Measurements from ENCODE around the gene DUSP16.

The DUSP16 gene

DNA sequence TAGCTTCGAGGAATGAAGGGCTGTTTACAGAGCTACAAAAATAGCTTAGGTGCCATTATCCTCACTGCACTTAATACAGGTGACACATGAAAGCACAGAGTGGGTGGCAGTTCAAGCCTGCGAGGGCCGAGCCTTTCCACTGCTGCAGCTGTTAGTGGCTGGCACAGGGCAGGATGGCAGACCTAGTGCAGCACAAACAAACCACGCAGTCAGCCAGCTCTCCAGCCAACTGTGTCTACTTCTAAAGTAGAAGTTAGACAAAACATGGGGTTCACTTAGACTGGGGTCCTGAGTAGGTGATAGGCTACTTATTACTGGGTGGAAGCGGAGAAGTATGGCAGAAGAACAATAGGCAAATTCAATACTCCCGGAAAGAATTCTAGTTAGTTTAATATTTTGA, 95.4 kb downstream of the DUSP16 start:
- H3K36me3 ChIP-seq (ENCODE audit: control insufficient read depth, insufficient read depth, low read length) = no peaks in the 10 kb centered on the region
- no peak overlapping the region for H3K9ac ChIP-seq (ENCODE audit: low read length)
- no peak overlapping the region for H3K4me3 ChIP-seq (ENCODE audit: low read length)
- peaks cover 6% of the 10 kb centered on the region for H3K4me1 ChIP-seq (ENCODE audit: control insufficient read depth, insufficient read depth, low read length)
- no peaks in the 10 kb centered on the region for H3K27me3 ChIP-seq (ENCODE audit: control insufficient read depth, insufficient read depth, low read length)
- H3K9me3 ChIP-seq (ENCODE audit: control insufficient read depth, low read length) = no peaks in the 10 kb centered on the region

DNA sequence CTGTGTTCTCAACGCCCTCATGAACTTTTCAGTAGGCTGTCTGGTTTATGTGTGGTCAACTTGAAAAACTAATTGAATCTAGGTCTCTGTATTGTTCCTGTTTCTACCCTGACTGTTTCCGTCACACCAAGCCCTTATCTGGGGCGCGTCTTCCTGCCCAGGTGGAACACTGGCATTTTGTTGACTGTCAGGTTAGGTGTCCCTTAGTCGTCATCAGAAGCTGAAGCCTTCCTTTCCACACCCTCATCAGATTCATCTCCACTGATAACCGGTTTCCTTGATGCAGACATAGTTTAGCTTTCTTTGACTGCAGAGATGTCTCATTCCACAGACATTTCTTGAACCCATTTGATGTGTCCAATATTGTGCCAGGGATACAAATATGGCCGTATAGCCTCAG, 96.5 kb downstream of the DUSP16 start:
- Histone ChIP-seq H3K4me1 (ENCODE audit: control insufficient read depth, insufficient read depth, low read length) (peaks cover 6% of the 10 kb centered on the region), H3K27me3 (ENCODE audit: control insufficient read depth, insufficient read depth, low read length) (no peaks in the 10 kb centered on the region), H3K9me3 (ENCODE audit: control insufficient read depth, low read length) (no peaks in the 10 kb centered on the region), H3K9ac (ENCODE audit: low read length) (no peak overlapping the region), H3K36me3 (ENCODE audit: control insufficient read depth, insufficient read depth, low read length) (no peaks in the 10 kb centered on the region), H3K4me3 (ENCODE audit: low read length) (no peak overlapping the region)

DNA sequence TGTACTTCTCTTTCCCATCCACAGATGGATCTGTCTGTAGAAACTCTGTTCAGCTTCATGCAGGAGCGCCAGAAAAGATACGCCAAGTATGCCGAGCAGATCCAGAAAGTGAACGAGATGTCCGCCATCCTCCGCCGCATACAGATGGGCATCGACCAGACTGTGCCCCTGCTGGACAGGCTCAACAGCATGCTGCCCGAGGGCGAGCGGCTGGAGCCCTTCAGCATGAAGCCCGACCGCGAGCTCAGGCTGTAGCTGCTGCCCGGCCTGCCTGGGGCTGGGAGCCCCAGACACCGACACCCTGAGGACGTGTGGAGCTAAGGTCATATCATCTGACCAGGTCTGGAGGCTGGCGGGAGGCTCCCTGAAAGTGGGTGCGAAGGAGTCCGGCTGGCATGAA, 97.1 kb downstream of the DUSP16 start:
- H3K4me3 ChIP-seq (ENCODE audit: low read length) = no peak overlapping the region
- H3K9me3 ChIP-seq (ENCODE audit: control insufficient read depth, low read length) = no peaks in the 10 kb centered on the region
- no peaks in the 10 kb centered on the region for H3K27me3 ChIP-seq (ENCODE audit: control insufficient read depth, insufficient read depth, low read length)
- H3K4me1 ChIP-seq (ENCODE audit: control insufficient read depth, insufficient read depth, low read length) = peaks cover 6% of the 10 kb centered on the region
- no peak overlapping the region for H3K9ac ChIP-seq (ENCODE audit: low read length)
- no peaks in the 10 kb centered on the region for H3K36me3 ChIP-seq (ENCODE audit: control insufficient read depth, insufficient read depth, low read length)

DNA sequence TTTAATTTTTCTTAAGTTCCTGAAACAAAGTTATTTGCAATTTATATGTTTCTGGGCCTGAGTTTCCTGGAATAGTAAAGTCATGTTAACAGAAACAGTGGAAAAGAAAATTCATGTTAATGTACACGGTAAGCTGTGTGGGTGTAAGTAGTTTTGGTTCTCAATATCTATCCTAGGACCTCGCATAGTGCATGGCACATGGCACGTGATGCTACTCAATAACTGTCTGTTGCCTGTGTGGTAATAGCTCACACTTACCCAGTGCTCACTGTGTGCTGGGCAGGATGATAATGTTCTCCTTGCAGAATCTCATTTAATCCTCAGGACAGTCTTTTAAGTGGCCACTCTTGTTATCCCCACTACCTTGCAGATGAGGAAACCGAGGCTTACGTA, 100.7 kb downstream of the DUSP16 start:
- no peak overlapping the region for H3K9ac ChIP-seq (ENCODE audit: low read length)
- H3K9me3 ChIP-seq (ENCODE audit: control insufficient read depth, low read length) = no peaks in the 10 kb centered on the region
- H3K4me1 ChIP-seq (ENCODE audit: control insufficient read depth, insufficient read depth, low read length) = peaks cover 6% of the 10 kb centered on the region
- H3K27me3 ChIP-seq (ENCODE audit: control insufficient read depth, insufficient read depth, low read length) = no peaks in the 10 kb centered on the region
- H3K4me3 ChIP-seq (ENCODE audit: low read length) = no peak overlapping the region
- no peaks in the 10 kb centered on the region for H3K36me3 ChIP-seq (ENCODE audit: control insufficient read depth, insufficient read depth, low read length)

DNA sequence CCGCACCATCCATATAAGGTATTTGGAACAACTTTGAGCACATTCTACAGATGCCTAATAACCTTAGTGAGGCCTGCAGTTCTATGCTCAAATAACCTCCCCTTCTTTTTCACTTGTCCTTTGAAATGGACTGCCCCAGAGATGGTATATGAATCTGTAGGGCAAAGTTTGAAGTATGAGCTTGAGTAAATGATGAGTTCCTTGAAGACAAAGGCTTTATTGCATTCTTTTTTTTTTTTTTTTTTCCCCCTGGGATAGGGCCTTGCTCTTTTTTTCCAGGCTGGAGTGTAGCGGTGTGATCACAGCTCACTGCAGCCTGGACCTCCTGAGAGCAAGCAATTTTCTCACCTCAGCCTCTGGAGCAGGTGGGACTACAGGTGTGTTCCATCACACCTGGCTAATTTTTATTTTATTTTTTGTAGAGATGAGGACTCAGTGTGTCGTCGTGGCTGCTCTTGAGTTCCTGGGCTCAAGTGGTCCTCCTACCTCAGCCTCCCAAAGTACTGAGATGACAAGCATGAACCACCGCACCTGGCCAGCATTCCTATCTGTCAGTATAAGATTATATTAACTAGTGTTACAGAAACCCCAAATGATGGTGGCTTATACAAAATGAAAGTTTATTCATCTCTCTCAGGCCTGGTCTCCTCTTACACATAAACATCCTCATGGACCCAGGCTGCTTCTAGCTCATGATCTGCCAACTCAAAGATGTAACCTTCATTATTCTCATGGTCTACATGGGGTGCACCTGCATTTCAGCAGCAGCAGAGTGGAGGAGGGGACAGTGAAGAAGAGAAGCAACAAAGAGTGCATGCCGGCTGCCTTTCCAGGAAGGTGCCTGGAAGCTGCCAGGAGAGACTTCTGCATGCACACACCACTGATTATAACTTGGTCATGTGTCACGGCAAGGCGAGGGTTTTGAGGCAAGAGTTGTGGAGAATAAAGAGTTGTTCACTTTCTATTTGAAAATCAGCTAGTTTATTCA, 101.4 kb downstream of the DUSP16 start:
- H3K4me3 ChIP-seq (ENCODE audit: low read length) = no peak overlapping the region
- peaks cover 6% of the 10 kb centered on the region for H3K4me1 ChIP-seq (ENCODE audit: control insufficient read depth, insufficient read depth, low read length)
- no peaks in the 10 kb centered on the region for H3K36me3 ChIP-seq (ENCODE audit: control insufficient read depth, insufficient read depth, low read length)
- no peak overlapping the region for H3K9ac ChIP-seq (ENCODE audit: low read length)
- no peaks in the 10 kb centered on the region for H3K27me3 ChIP-seq (ENCODE audit: control insufficient read depth, insufficient read depth, low read length)
- no peaks in the 10 kb centered on the region for H3K9me3 ChIP-seq (ENCODE audit: control insufficient read depth, low read length)

DNA sequence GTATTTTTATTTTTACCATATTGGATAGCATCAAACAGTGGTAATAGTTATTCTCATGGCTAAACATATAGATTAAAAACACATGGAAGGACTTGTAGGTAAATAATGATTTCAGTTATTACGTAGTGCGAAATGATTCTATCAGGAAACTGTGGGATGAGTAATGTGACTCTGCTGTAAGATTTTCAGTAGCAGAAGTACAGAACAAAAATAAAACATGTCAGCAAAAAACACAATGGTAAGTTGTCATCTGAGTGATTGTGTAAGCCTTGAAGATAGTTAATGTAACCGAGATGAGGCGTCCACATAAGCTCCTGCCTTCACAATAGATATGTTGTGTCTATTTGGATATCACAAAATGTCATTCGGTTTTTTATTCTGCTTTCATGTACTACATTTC, 106.0 kb downstream of the DUSP16 start:
- Histone ChIP-seq H3K27me3 (ENCODE audit: control insufficient read depth, insufficient read depth, low read length) (no peaks in the 10 kb centered on the region), H3K9ac (ENCODE audit: low read length) (no peak overlapping the region), H3K4me1 (ENCODE audit: control insufficient read depth, insufficient read depth, low read length) (no peaks in the 10 kb centered on the region), H3K9me3 (ENCODE audit: control insufficient read depth, low read length) (no peaks in the 10 kb centered on the region), H3K4me3 (ENCODE audit: low read length) (no peak overlapping the region), H3K36me3 (ENCODE audit: control insufficient read depth, insufficient read depth, low read length) (no peaks in the 10 kb centered on the region)

DNA sequence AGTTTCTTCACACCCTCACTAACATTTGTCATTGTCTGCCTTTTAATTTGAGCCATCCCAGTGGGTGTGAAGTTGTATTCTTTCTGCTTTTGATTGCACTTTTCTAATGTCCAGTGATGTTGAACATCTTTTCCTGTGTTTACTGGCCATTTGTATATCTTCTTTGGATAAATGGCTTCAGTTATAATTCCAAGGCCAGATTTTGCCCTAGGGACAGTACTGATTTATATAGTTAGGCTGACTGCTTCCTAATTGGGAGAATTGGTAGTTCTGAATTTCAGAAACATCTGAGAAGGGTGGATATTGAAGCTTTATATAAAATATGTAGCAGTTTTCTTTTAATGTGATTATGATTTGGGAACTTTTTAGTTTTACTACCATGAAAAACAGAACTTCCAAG, 108.3 kb downstream of the DUSP16 start:
- Histone ChIP-seq H3K36me3 (ENCODE audit: control insufficient read depth, insufficient read depth, low read length) (no peaks in the 10 kb centered on the region), H3K9ac (ENCODE audit: low read length) (no peak overlapping the region), H3K4me1 (ENCODE audit: control insufficient read depth, insufficient read depth, low read length) (peaks cover 12% of the 10 kb centered on the region), H3K4me3 (ENCODE audit: low read length) (no peak overlapping the region), H3K27me3 (ENCODE audit: control insufficient read depth, insufficient read depth, low read length) (no peaks in the 10 kb centered on the region), H3K9me3 (ENCODE audit: control insufficient read depth, low read length) (no peaks in the 10 kb centered on the region)

DNA sequence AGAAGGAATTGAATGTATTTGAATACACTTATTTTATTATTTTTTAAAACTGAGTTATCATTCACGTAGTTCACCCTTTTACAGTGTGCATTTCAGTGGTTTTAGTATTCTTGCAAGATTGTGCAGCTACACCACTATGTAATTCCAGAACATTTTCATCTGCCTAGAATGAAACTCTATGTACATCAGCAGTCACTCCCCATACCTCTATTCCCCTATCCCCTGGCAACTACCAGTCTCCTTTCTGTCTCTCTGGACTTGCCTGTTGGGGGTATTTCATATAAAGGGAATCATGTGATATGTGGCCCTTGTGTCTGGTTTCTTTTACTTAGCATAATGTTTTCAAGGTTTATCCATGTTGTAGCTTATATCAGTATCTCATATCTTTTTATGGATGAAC, 109.0 kb downstream of the DUSP16 start:
- H3K9me3 ChIP-seq (ENCODE audit: control insufficient read depth, low read length) = no peaks in the 10 kb centered on the region
- H3K9ac ChIP-seq (ENCODE audit: low read length) = no peak overlapping the region
- no peak overlapping the region for H3K4me3 ChIP-seq (ENCODE audit: low read length)
- H3K36me3 ChIP-seq (ENCODE audit: control insufficient read depth, insufficient read depth, low read length) = no peaks in the 10 kb centered on the region
- H3K27me3 ChIP-seq (ENCODE audit: control insufficient read depth, insufficient read depth, low read length) = no peaks in the 10 kb centered on the region
- H3K4me1 ChIP-seq (ENCODE audit: control insufficient read depth, insufficient read depth, low read length) = peaks cover 16% of the 10 kb centered on the region

DNA sequence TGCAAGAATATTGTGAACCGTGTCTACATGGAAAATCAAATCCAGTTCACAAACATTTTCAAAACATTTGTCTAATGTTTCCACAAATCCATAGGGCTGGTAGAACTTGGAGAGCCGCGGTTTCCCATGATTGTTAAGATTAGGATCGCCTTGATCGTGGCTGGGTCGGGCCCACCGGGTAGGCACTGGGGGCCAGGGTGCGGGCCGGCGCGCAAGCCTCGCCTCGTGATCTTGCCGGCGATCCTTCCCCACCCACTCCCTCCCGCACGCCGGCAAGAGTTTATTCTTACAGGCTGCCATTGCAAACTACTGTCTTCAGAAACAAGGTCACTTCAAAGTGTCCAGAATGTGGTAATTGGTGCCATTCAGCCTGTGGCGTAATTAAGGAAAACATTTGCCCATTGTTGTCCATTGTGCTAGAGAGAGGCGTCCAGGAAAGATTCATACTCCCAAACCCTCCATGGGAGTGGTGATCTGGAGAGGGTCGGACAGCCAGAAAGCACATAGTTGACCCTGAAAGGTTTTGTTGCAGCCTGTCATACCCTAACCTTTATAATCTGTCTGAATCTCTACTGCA, 110.2 kb downstream of the DUSP16 start:
- no peaks in the 10 kb centered on the region for H3K9me3 ChIP-seq (ENCODE audit: control insufficient read depth, low read length)
- H3K27me3 ChIP-seq (ENCODE audit: control insufficient read depth, insufficient read depth, low read length) = no peaks in the 10 kb centered on the region
- H3K36me3 ChIP-seq (ENCODE audit: control insufficient read depth, insufficient read depth, low read length) = no peaks in the 10 kb centered on the region
- no peak overlapping the region for H3K9ac ChIP-seq (ENCODE audit: low read length)
- H3K4me1 ChIP-seq (ENCODE audit: control insufficient read depth, insufficient read depth, low read length) = peaks cover 16% of the 10 kb centered on the region
- H3K4me3 ChIP-seq (ENCODE audit: low read length) = no peak overlapping the region

DNA sequence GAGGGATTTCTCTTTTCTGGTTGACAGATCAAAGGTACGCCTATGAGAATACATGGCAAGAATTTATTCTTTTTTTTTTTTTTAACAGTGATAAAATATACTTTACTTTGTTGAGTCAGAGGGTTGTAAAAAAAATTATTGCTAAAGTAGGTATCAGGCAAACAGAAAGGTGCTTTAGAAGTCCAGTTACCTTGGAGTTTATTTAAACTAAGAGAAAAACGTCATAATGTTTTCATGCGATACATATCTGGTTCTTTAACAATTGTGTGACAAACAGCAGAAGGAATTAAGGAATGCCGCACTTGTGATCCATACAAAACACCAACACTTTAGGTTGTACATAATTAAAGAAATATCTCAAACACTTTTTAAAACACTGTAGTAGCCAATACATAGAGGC, 111.6 kb downstream of the DUSP16 start:
- Histone ChIP-seq H3K4me1 (ENCODE audit: control insufficient read depth, insufficient read depth, low read length) (peaks cover 16% of the 10 kb centered on the region), H3K9ac (ENCODE audit: low read length) (no peak overlapping the region), H3K27me3 (ENCODE audit: control insufficient read depth, insufficient read depth, low read length) (no peaks in the 10 kb centered on the region), H3K36me3 (ENCODE audit: control insufficient read depth, insufficient read depth, low read length) (no peaks in the 10 kb centered on the region), H3K4me3 (ENCODE audit: low read length) (no peak overlapping the region), H3K9me3 (ENCODE audit: control insufficient read depth, low read length) (no peaks in the 10 kb centered on the region)

DNA sequence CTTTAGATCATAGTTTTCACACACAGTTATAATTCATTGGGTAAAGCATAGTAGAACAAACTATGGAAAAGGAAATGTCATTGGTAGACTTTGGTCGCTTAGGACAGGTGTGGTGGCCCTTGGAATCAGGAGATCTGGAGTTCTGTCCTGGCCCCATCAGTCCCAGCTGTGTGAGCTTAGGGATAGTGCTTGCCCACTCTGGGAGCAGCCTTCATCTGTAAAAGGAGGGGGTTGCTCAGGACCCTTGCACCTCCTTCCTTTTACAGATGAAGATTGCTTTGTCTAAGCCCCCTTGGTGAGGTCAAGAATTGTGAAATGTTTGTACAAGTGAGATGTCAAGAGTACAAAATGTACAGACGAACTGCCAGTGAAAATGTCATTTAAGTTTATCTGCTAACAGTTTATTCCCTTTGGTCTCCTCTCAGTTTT, 112.6 kb downstream of the DUSP16 start:
- Histone ChIP-seq H3K27me3 (ENCODE audit: control insufficient read depth, insufficient read depth, low read length) (no peaks in the 10 kb centered on the region), H3K9me3 (ENCODE audit: control insufficient read depth, low read length) (no peaks in the 10 kb centered on the region), H3K4me3 (ENCODE audit: low read length) (no peak overlapping the region), H3K36me3 (ENCODE audit: control insufficient read depth, insufficient read depth, low read length) (no peaks in the 10 kb centered on the region), H3K9ac (ENCODE audit: low read length) (no peak overlapping the region), H3K4me1 (ENCODE audit: control insufficient read depth, insufficient read depth, low read length) (peaks cover 16% of the 10 kb centered on the region)

DNA sequence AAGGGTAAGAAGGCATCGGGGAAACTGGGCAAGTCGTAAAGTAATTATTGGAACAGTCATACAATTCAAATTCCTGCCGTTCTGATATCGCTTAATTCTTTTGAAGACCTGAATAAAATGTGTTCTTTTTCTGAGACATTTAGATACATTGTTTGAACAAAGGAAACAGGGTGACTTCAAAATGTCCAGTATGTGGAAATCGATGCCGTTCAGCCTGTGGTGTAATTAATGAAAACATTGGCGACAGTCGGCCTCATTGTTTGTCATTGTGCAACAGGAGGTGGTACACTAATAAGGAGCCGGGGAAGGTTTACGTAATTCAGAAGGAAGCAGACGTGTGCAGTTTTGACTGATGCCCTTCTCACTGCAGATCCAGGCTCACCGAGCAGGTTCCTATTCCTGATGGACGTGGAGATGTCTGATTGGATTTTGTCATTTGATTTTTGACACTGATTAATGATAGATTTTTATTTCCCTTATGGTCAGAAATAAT, 113.1 kb downstream of the DUSP16 start:
- Histone ChIP-seq H3K9ac (ENCODE audit: low read length) (no peak overlapping the region), H3K27me3 (ENCODE audit: control insufficient read depth, insufficient read depth, low read length) (no peaks in the 10 kb centered on the region), H3K36me3 (ENCODE audit: control insufficient read depth, insufficient read depth, low read length) (no peaks in the 10 kb centered on the region), H3K9me3 (ENCODE audit: control insufficient read depth, low read length) (no peaks in the 10 kb centered on the region), H3K4me3 (ENCODE audit: low read length) (no peak overlapping the region), H3K4me1 (ENCODE audit: control insufficient read depth, insufficient read depth, low read length) (peaks cover 16% of the 10 kb centered on the region)

All from mucosa of stomach (tissue), 1 donor.